Activated T-helper 1 cell treated with anti-CD3 and anti-CD28 coated beads, Interleukin-12 subunit alpha, Interleukin-12 subunit beta, Interleukin-2, Interleukin-4 antibody, amounts not matched to agents 30 ng/mL and 10 ng/mL and 1 ng/mL, durations not matched to agents 14 hours and 24 hours and 36 hours (primary cell): ENCODE data around the gene SLC35B1. TPM values are rescaled to one million over a fixed set of nuclear protein-coding genes. Genes with fewer than 3 reads are reported as not detected.
"Not testable (repeated sequence)": the region's sequence is repeated elsewhere in the genome, so short reads cannot be mapped to it uniquely, and the experiment has no call there.

Experiments
- DNase-seq: peaks from one replicate; pipeline ENCODE4 v3.0.0; 2021; ENCODE audit warnings: low spot score
- H3K27ac Mint-ChIP-seq: one replicate; pipeline ENCODE4 v1.8.0; 2021; ENCODE audit warnings: mild to moderate bottlenecking, mixed read lengths
- H3K27me3 Mint-ChIP-seq: one replicate; pipeline ENCODE4 v1.8.0; 2022; ENCODE audit warnings: mild to moderate bottlenecking, moderate library complexity, mixed read lengths; ENCODE audit not compliant: insufficient read depth
- H3K36me3 Mint-ChIP-seq: one replicate; pipeline ENCODE4 v1.8.0; 2021; ENCODE audit warnings: low read depth, mixed read lengths
- H3K4me1 Mint-ChIP-seq: one replicate; pipeline ENCODE4 v1.8.0; 2021; ENCODE audit warnings: low read depth, mixed read lengths
- H3K4me3 Mint-ChIP-seq: one replicate; pipeline ENCODE4 v1.8.0; 2021; ENCODE audit warnings: mild to moderate bottlenecking, moderate library complexity, mixed read lengths
- H3K9me3 Mint-ChIP-seq: one replicate; pipeline ENCODE4 v1.8.0; 2021; ENCODE audit warnings: mixed read lengths
- intact Hi-C: fragments of 100-400 bp; cut with micrococcal nuclease; formaldehyde crosslinking; loops from one replicate; pipeline ENCODE4 v1.15.1; 2024
- total RNA-seq: library from RNA; stranded (reverse); gene quantifications from 2 replicates; pipeline ENCODE4 v1.2.3, GENCODE V29; 2022

The SLC35B1 gene
- total RNA-seq, 1 donor from 2014 or later, result 71.6 TPM

- intact Hi-C loops, result loop anchor here (1.0 kb wide), 1 partner anchor 11 kb away; the partner anchor contains the start of gene SPOP
- Mint-ChIP-seq H3K36me3 (peaks cover 9% of the 10 kb centered on the region), H3K27ac (peak overlapping the region; percentile 90), H3K4me1 (peaks cover 25% of the 10 kb centered on the region), H3K27me3 (no peaks in the 10 kb centered on the region), H3K4me3 (peak overlapping the region; percentile 32), H3K9me3 (no peaks in the 10 kb centered on the region)
- DNase-seq, result no peak
Measured at GRCh38 chr17:49688848-49689247, 18.9 kb downstream of the SLC35B1 start.

- Mint-ChIP-seq H3K27ac (peak overlapping the region; percentile 91), H3K4me3 (peak overlapping the region; percentile 31), H3K36me3 (peaks cover 8% of the 10 kb centered on the region), H3K9me3 (no peaks in the 10 kb centered on the region), H3K4me1 (peaks cover 25% of the 10 kb centered on the region), H3K27me3 (no peaks in the 10 kb centered on the region)
- intact Hi-C loops, result loop anchor here (1.0 kb wide), 1 partner anchor 10 kb away; the partner anchor contains the start of gene SPOP
- DNase-seq, result no peak
Measured at GRCh38 chr17:49687878-49688491, 19.8 kb downstream of the SLC35B1 start.

GRCh38 chr17:49681106-49681979 is 26.4 kb downstream of the SLC35B1 start:
- no peak for DNase-seq
- intact Hi-C loops, result no loop called here
- peaks cover 5% of the 10 kb centered on the region for H3K27me3 Mint-ChIP-seq

GRCh38 chr17:49680314-49680713 is 27.4 kb downstream of the SLC35B1 start:
- Mint-ChIP-seq H3K27ac (no peak overlapping the region), H3K36me3 (peaks cover 7% of the 10 kb centered on the region), H3K9me3 (no peaks in the 10 kb centered on the region), H3K4me3 (no peak overlapping the region), H3K4me1 (peaks cover 27% of the 10 kb centered on the region), H3K27me3 (peaks cover 5% of the 10 kb centered on the region)
- no peak for DNase-seq
- intact Hi-C loops, result no loop called here

More at GRCh38 chr17:49681106-49681979, 26.4 kb downstream of the SLC35B1 start:
- H3K36me3 Mint-ChIP-seq, result peaks cover 4% of the 10 kb centered on the region
- H3K27ac Mint-ChIP-seq, result no peak overlapping the region
- H3K4me1 Mint-ChIP-seq, result peaks cover 17% of the 10 kb centered on the region
- H3K9me3 Mint-ChIP-seq, result no peaks in the 10 kb centered on the region
- no peak overlapping the region for H3K4me3 Mint-ChIP-seq

- Mint-ChIP-seq H3K9me3 (no peaks in the 10 kb centered on the region), H3K27ac (peak within 1 kb of the TSS; percentile 99), H3K36me3 (peaks cover 18% of the 10 kb centered on the region), H3K4me1 (peaks cover 41% of the 10 kb centered on the region), H3K4me3 (peak within 1 kb of the TSS; percentile 91), H3K27me3 (peaks cover 5% of the 10 kb centered on the region)
- DNase-seq, result peak; percentile 99
- intact Hi-C loops, result loop anchor here (1.0 to 5.0 kb wide), 9 partner anchors 10 to 1584 kb away; partner anchors contain the start of genes FAM117A, KAT7, MBTD1 and PPP1R9B
Measured at GRCh38 chr17:49677933-49678847, 29.6 kb downstream of the SLC35B1 start, which contains the start of gene SPOP. TSS of gene SPOP (minus strand) at chr17:49678097. CDS start at chr17:49622810, 55,287 bp downstream.

DNA sequence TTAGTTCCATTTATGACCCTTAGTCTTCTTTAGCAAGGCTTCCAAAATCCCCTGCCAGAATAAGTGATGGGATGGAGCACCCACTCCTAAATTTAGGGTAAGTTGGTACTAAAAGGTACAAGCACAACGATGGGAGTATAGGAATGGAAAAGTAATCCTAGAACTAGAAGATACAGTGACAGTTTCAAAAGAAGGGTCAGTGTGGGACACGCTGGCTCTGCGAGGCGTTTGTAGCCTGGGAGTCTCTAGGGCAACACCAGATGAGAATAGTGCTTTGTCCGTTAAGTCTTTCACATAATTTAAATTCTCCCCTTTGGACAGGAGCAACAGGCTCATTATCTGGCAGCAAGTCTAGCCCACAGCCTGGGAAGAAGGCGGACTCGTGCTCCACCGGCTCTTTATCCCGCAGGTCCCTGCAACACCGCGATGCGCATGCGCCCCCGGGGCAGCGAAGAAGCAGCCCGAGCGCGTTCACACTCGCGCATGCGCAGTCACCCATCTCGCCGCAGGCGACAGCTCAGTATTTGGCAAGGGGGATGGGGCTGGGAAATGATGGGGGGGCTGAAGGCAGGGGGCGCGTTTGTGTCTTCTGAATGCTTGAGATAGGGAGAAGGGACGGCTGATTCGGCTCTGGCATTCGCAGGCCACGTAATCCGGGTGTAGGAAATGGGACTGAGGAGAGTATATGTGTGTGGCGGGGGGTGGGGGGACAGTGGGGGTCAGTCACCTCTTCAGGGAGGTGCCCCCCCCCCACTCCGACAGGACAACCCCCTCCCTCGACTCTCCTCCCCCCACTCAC is 30.4 kb downstream of the SLC35B1 start:
- intact Hi-C loops, result loop anchor here (1.0 to 5.0 kb wide), 4 partner anchors 31 to 1585 kb away; partner anchors contain the start of genes MBTD1, PPP1R9B and UTP18
- Mint-ChIP-seq H3K4me3 (peak overlapping the region; percentile 91), H3K27ac (peak overlapping the region; percentile 99), H3K36me3 (peaks cover 18% of the 10 kb centered on the region), H3K4me1 (peaks cover 41% of the 10 kb centered on the region), H3K27me3 (peaks cover 4% of the 10 kb centered on the region), H3K9me3 (no peaks in the 10 kb centered on the region)
- peak; percentile 94 for DNase-seq

- Mint-ChIP-seq H3K27ac (peak overlapping the region; percentile 99), H3K27me3 (peaks cover 4% of the 10 kb centered on the region), H3K4me1 (peaks cover 41% of the 10 kb centered on the region), H3K9me3 (no peaks in the 10 kb centered on the region), H3K4me3 (peak overlapping the region; percentile 91), H3K36me3 (peaks cover 20% of the 10 kb centered on the region)
- intact Hi-C loops, result loop anchor here (5.0 kb wide), 3 partner anchors 476 to 1586 kb away; partner anchors contain the start of genes MBTD1, PPP1R9B and UTP18
- DNase-seq, result peak; percentile 33
Measured at GRCh38 chr17:49676276-49676868, 31.4 kb downstream of the SLC35B1 start.

- Mint-ChIP-seq H3K4me3 (no peak overlapping the region), H3K27me3 (no peaks in the 10 kb centered on the region), H3K4me1 (peaks cover 41% of the 10 kb centered on the region), H3K9me3 (no peaks in the 10 kb centered on the region), H3K36me3 (peaks cover 20% of the 10 kb centered on the region), H3K27ac (no peak overlapping the region)
- intact Hi-C loops, result no loop called here
- DNase-seq, result no peak
Measured at GRCh38 chr17:49674507-49674906, 33.3 kb downstream of the SLC35B1 start.

DNA sequence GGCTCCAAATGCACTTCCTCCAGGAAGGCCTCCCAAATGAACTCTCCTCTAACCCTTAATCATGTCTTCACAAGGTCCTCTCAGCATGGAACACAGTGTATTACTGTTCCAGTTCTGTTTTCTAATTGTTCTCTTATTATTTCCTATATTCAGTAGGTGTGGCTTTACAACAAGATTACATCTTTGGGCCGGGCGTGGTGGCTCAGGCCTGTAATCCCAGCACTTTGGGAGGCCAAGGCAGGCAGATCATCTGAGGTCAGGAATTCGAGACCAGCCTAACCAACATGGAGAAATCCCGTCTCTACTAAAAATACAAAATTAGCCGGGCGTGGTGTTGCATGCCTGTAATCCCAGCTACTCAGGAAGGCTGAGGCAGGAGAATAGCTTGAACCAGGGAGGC is 34.1 kb downstream of the SLC35B1 start:
- Mint-ChIP-seq H3K36me3 (peaks cover 20% of the 10 kb centered on the region), H3K4me1 (peaks cover 41% of the 10 kb centered on the region)
- H3K9me3 Mint-ChIP-seq, H3K27me3 Mint-ChIP-seq, DNase-seq, H3K4me3 Mint-ChIP-seq, H3K27ac Mint-ChIP-seq, intact Hi-C loops: not testable (repeated sequence)

- Mint-ChIP-seq H3K27ac (no peak overlapping the region), H3K4me3 (no peak overlapping the region), H3K27me3 (no peaks in the 10 kb centered on the region), H3K4me1 (peaks cover 30% of the 10 kb centered on the region), H3K36me3 (peaks cover 16% of the 10 kb centered on the region), H3K9me3 (no peaks in the 10 kb centered on the region)
- DNase-seq, result no peak
- intact Hi-C loops, result no loop called here
Measured at GRCh38 chr17:49670641-49671040, 37.1 kb downstream of the SLC35B1 start.

GRCh38 chr17:49670002-49670401 is 37.8 kb downstream of the SLC35B1 start:
- intact Hi-C loops, result no loop called here
- Mint-ChIP-seq H3K4me1 (peaks cover 24% of the 10 kb centered on the region), H3K27me3 (no peaks in the 10 kb centered on the region), H3K36me3 (peaks cover 10% of the 10 kb centered on the region), H3K4me3 (no peak overlapping the region), H3K27ac (no peak overlapping the region), H3K9me3 (no peaks in the 10 kb centered on the region)
- DNase-seq, result no peak
